ENCODE measurements around the gene COPZ2.

The COPZ2 gene

DNA sequence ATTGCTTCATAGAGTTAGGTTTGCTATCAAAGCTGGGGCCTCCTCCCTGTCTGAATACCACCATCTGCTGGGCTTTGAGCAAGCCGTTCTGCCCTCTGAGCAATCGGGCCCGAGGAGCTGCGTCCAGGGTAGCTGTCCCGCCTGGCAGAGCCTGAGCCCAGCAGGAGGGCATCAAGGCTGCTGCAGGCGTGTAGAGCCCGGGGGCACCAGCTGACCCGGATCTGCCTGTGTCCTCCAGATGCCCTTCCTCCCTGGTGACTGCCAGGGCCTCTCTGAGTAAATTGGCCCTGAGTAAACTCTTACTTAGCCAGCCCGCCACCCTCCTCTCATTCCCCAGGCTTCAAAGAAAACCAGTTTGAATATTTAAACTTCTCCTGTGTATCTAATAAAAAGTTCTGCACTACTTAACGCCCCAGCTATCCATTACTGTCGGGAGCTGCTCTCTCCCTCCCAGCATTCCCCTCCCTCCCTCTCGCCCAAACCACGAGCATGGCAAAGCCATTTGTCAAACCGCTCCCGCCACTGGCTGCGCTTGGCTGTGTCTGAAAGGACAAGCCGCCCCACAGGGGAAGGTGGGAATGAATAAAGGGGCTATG is 50.3 kb downstream of the COPZ2 start (continued):
- no peak for TF ChIP-seq ZNF776 (tag by site-specific recombination; IDR thresholded peaks at IDR 0.05; ENCODE audit: borderline replicate concordance)
- TF ChIP-seq ZNF660 (tag by site-specific recombination; IDR thresholded peaks at IDR 0.05): no peak
- TF ChIP-seq ZNF423 (tag by site-specific recombination; IDR thresholded peaks at IDR 0.05): peak; percentile 12; the same call in 1 of the 2 replicates
- peak; percentile 50 for TF ChIP-seq SP7 (tag by site-specific recombination; IDR thresholded peaks at IDR 0.05)
- TF ChIP-seq ZNF341 (tag by site-specific recombination; IDR thresholded peaks at IDR 0.05; ENCODE audit: low read depth): peak; percentile 67

DNA sequence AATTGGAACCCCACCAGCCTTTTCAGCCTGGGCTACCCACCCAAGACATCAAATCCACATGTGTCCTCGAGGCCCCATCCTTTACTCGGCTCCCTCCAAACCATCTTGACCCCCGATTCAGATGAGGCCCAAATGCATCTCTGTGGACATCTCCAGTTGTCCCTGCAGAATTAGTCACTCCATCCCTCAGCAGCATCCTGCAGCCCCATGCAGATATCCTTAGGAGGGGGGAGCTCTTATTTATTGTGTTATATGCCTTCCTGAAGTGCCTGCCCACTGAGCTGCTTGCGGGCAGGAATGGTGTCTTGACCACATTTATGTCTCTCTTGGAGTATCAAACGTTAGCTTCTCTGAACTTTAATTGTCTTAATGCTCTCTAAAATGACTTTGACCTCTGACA is 51.1 kb downstream of the COPZ2 start:
- POLR2A ChIA-PET: interaction anchor here (1.0 kb wide), 1 partner anchor 8 kb away, joined by 3 read pairs; no protein-coding TSS in a partner anchor
- CTCF ChIA-PET: interaction anchor here (0.7 to 15.0 kb wide), 7 partner anchors 8 to 40 kb away, joined by 3 to 386 read pairs (median 4); no protein-coding TSS in a partner anchor
- no peak for TF ChIP-seq KLF1 (tag by site-specific recombination; IDR thresholded peaks at IDR 0.05)
- TF ChIP-seq ZBTB48 (tag by site-specific recombination; IDR thresholded peaks at IDR 0.05): no peak
- TF ChIP-seq, protein P1, sequence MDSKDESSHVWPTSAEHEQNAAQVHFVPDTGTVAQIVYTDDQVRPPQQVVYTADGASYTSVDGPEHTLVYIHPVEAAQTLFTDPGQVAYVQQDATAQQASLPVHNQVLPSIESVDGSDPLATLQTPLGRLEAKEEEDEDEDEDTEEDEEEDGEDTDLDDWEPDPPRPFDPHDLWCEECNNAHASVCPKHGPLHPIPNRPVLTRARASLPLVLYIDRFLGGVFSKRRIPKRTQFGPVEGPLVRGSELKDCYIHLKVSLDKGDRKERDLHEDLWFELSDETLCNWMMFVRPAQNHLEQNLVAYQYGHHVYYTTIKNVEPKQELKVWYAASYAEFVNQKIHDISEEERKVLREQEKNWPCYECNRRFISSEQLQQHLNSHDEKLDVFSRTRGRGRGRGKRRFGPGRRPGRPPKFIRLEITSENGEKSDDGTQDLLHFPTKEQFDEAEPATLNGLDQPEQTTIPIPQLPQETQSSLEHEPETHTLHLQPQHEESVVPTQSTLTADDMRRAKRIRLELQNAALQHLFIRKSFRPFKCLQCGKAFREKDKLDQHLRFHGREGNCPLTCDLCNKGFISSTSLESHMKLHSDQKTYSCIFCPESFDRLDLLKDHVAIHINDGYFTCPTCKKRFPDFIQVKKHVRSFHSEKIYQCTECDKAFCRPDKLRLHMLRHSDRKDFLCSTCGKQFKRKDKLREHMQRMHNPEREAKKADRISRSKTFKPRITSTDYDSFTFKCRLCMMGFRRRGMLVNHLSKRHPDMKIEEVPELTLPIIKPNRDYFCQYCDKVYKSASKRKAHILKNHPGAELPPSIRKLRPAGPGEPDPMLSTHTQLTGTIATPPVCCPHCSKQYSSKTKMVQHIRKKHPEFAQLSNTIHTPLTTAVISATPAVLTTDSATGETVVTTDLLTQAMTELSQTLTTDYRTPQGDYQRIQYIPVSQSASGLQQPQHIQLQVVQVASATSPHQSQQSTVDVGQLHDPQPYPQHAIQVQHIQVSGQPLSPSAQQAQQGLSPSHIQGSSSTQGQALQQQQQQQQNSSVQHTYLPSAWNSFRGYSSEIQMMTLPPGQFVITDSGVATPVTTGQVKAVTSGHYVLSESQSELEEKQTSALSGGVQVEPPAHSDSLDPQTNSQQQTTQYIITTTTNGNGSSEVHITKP (tag by site-specific recombination; IDR thresholded peaks at IDR 0.05): no peak
- peak; percentile 96 for TF ChIP-seq ZIC2 (tag by site-specific recombination; IDR thresholded peaks at IDR 0.05)
- no peak for TF ChIP-seq ZNF214 (tag by site-specific recombination; IDR thresholded peaks at IDR 0.05; ENCODE audit: borderline replicate concordance)
- no peak for TF ChIP-seq ZNF302 (tag by site-specific recombination; IDR thresholded peaks at IDR 0.05; ENCODE audit: low read depth)
- no peak for TF ChIP-seq MEIS1 (CRISPR knock-in tag; IDR thresholded peaks at IDR 0.05; ENCODE audit: borderline replicate concordance)
- Histone ChIP-seq H3K4me3 (ENCODE audit: low read depth, low read length) (no peak overlapping the region), H3K4me1 (ENCODE audit: control insufficient read depth, insufficient read depth, low read length) (peaks cover 4% of the 10 kb centered on the region; the same call in 1 of the 2 replicates), H3K36me3 (ENCODE audit: control insufficient read depth in 2 of 2, insufficient read depth in 1 of 2, low read length in 2 of 2) (peaks cover 0 to 27% of the 10 kb centered on the region in 2 experiments; a peak in 1 of 3 replicates), H3K9me3 (ENCODE audit: control insufficient read depth, insufficient read depth, low read depth, low read length) (no peaks in the 10 kb centered on the region), H3K27ac (ENCODE audit: extremely low read depth, low read depth, low read length) (no peak overlapping the region)

DNA sequence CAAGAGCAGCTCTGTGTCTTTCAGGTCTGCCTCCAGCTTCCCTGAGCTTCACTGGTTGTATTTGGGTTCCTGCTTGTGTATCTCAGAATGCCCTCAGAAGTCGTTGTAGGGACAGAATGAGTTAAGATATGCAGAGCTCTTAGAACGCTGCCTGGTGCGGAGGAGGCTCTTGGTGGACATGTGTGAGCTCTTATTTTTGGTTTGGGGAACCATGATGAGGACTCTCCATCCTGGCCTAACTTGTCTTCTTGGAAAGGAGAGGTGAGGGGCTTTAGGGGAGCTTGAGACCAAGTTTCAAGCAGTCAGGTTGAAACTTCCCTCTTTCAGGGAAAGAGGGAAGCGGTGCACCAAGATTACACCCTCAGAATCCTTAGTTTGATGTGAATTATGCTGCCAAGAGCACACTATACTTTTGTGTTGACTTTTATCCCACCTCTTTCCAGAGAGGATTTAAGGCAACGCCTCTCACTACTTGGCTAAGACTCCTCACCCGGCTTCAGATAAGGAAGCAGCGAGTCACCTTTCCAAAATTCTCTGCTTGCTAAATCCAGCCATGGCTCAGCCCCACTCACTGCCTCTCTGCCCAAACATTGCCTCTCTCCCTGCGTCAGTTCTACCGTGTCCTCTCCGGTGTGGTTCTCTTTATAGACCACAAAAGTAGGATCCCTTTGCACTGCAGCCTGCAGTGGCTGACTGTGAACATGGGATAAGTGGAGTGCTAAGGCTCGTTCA is 53.9 kb downstream of the COPZ2 start:
- ChIA-PET CTCF (interaction anchor here (0.6 to 21.9 kb wide), 6 partner anchors 12 to 161 kb away, joined by 3 to 592 read pairs (median 12); partner anchors contain the start of genes CDK5RAP3, PNPO, PRR15L and SCRN2), POLR2A (interaction anchor here (1.1 to 2.1 kb wide), 5 partner anchors 13 to 34 kb away, joined by 3 to 6 read pairs (median 4); partner anchors contain the start of gene CDK5RAP3)
- Histone ChIP-seq H3K9me3 (ENCODE audit: control insufficient read depth, insufficient read depth, low read depth, low read length) (no peaks in the 10 kb centered on the region), H3K27ac (ENCODE audit: extremely low read depth, low read depth, low read length) (no peak overlapping the region), H3K36me3 (ENCODE audit: control insufficient read depth in 2 of 2, insufficient read depth in 1 of 2, low read length in 2 of 2) (peaks cover 12 to 56% of the 10 kb centered on the region in 2 experiments; a peak in 2 of 3 replicates), H3K4me3 (ENCODE audit: low read depth, low read length) (no peak overlapping the region), H3K4me1 (ENCODE audit: control insufficient read depth, insufficient read depth, low read length) (peaks cover 4% of the 10 kb centered on the region; the same call in 1 of the 2 replicates)
- TF ChIP-seq ZFHX2 (tag by site-specific recombination; conservative IDR thresholded peaks at IDR 0.05) (0 out of 2 replicates have a peak, but pooled peaks have one; percentile 18), ZSCAN5A (tag by site-specific recombination; IDR thresholded peaks at IDR 0.05) (no peak), PRDM2 (tag by site-specific recombination; IDR thresholded peaks at IDR 0.05; ENCODE audit: borderline replicate concordance) (no peak), ZNF560 (tag by site-specific recombination; IDR thresholded peaks at IDR 0.05; ENCODE audit: borderline replicate concordance) (no peak), ZNF362 (tag by site-specific recombination; IDR thresholded peaks at IDR 0.05) (no peak), PRDM1 (tag by site-specific recombination; IDR thresholded peaks at IDR 0.05) (0 out of 2 replicates have a peak, but pooled peaks have one; percentile 6)
